ENCODE results near the gene CLDN12. TPM values are rescaled to one million over a fixed set of nuclear protein-coding genes. Genes with fewer than 3 reads are reported as not detected.
A peak's percentile ranks its signal among the peaks of the same experiment; 100 is the strongest.

CLDN12 gene
- total RNA-seq (2021; ENCODE audit: unreplicated experiment) (25.5 TPM), Bru-seq, nascent RNA (percentile 77 among the genes with signal in this experiment), BruChase-seq, experiment 1, labeled RNA remaining after a 2-hour chase (percentile 98 among the genes with signal in this experiment), BruChase-seq, experiment 2, labeled RNA remaining after a 6-hour chase (percentile 98 among the genes with signal in this experiment)
- polyA plus RNA-seq (2012; ENCODE audit: insufficient read length): 25.3 TPM
- long read RNA-seq, transcript CLDN12-203 (3 exons, 3,488 nt): minor isoform, 6 of 67 reads
- long read RNA-seq, transcript CLDN12-201 (3 exons, 3,565 nt): major isoform, 33 of 67 reads
- long read RNA-seq, partial matches to known transcripts: 13 of 67 reads
- long read RNA-seq, other reads (novel, unspliced or antisense): 8 of 67 reads

GRCh38 chr7:90403174-90404113 lies at the start of gene CLDN12:
TSS of gene CLDN12 (plus strand) at chr7:90403461. CDS start at chr7:90412677, 9,216 bp downstream.
- POLR2A ChIA-PET: interaction anchor here (0.6 kb wide), 1 partner anchor 566 kb away, joined by 6 read pairs; no protein-coding TSS in a partner anchor
- peaks cover 7% of the 10 kb centered on the region for H3K36me3 ChIP-seq (ENCODE audit: control insufficient read depth, insufficient read depth, low read length)
- TF ChIP-seq POLR2AphosphoS5 (IDR thresholded peaks at IDR 0.05; ENCODE audit: low read depth, low read length): peak; percentile 86
- no peak for TF ChIP-seq TCF7L2 (IDR thresholded peaks at IDR 0.05; ENCODE audit: low read depth, low read length)
- peaks cover 4% of the 10 kb centered on the region; the same call in 1 of the 2 replicates for H3K4me1 ChIP-seq (ENCODE audit: control insufficient read depth, insufficient read depth, low read length)
- ATAC-seq (peak; percentile 100), DNase-seq (ENCODE audit: low read depth, low spot score) (peak; percentile 82)
- CTCF ChIA-PET: no interaction called here
- in situ Hi-C loops (cut with HindIII; ENCODE audit: low pct_unique_long_range_greater_than_20kb, low sequenced_read_pairs) (no loop called here), intact Hi-C loops (cut with micrococcal nuclease; ENCODE audit: unreplicated experiment) (no loop called here)
- BruUV-seq (replicated peaks): TSS peak; percentile 89
- peak within 1 kb of the TSS; percentile 97 for H3K27ac ChIP-seq (ENCODE audit: low read length)
- no peaks in the 10 kb centered on the region for H3K9me3 ChIP-seq (ENCODE audit: control insufficient read depth, insufficient read depth, low read depth, low read length)
- H3K27me3 ChIP-seq (ENCODE audit: control insufficient read depth, insufficient read depth, low read length): no peaks in the 10 kb centered on the region; the same call in 1 of the 2 replicates
- H3K4me3 ChIP-seq (ENCODE audit: low read depth in 2 of 2, low read length in 2 of 2): peak within 1 kb of the TSS; percentile 76 to 98

GRCh38 chr7:90383422-90383821 lies 19.8 kb upstream of the CLDN12 start:
- POLR2A ChIA-PET: no interaction called here
- no TSS peak for BruUV-seq (replicated peaks)
- CTCF ChIA-PET: no interaction called here

More at GRCh38 chr7:90383422-90383821, 19.8 kb upstream of the CLDN12 start:
- intact Hi-C loops (cut with micrococcal nuclease; ENCODE audit: unreplicated experiment) (no loop called here), in situ Hi-C loops (cut with HindIII; ENCODE audit: low pct_unique_long_range_greater_than_20kb, low sequenced_read_pairs) (no loop called here)
- peak; percentile 43 for DNase-seq (ENCODE audit: low read depth, low spot score)
- no peak for ATAC-seq
- Histone ChIP-seq H3K4me1 (ENCODE audit: control insufficient read depth, insufficient read depth, low read length) (no peaks in the 10 kb centered on the region), H3K9me3 (ENCODE audit: control insufficient read depth, insufficient read depth, low read depth, low read length) (no peaks in the 10 kb centered on the region), H3K4me3 (ENCODE audit: low read depth in 2 of 2, low read length in 2 of 2) (no peak overlapping the region), H3K36me3 (ENCODE audit: control insufficient read depth, insufficient read depth, low read length) (peaks cover 4% of the 10 kb centered on the region), H3K27ac (ENCODE audit: low read length) (no peak overlapping the region), H3K27me3 (ENCODE audit: control insufficient read depth, insufficient read depth, low read length) (no peaks in the 10 kb centered on the region)
- TF ChIP-seq POLR2AphosphoS5 (IDR thresholded peaks at IDR 0.05; ENCODE audit: low read depth, low read length) (no peak), TCF7L2 (IDR thresholded peaks at IDR 0.05; ENCODE audit: low read depth, low read length) (no peak), REST (IDR thresholded peaks at IDR 0.05; ENCODE audit: insufficient read depth in 1 of 2, low read depth in 2 of 2, low read length in 1 of 2) (no peak), CTCF (IDR thresholded peaks at IDR 0.05) (no peak), SIN3A (IDR thresholded peaks at IDR 0.05; ENCODE audit: borderline replicate concordance, insufficient read depth, low read depth, low read length) (no peak)
